ENCODE measurements around the gene BLOC1S4.
A peak's percentile ranks its signal among the peaks of the same experiment; 100 is the strongest.

Gene BLOC1S4

DNA sequence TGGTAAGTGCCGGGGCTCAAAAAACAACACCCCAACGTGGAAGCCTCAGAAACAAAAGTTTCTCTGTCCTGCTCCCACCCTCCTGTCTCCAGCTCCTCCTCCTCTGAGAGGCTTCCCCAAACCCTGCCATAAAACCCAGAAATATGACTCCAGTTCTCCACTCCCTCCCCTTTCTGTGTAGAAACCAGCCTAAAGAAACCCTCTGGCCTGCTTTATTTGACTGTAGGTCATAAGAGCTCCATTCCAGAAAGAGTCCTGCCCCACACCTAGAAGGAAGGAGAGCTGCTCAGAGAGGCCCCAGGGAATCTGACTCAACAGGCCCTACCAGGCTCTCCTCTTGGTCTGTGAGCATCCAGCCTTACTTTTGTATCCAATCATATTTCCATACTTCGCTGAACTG is 23.2 kb upstream of the BLOC1S4 start:
- no peak for DNase-seq

DNA sequence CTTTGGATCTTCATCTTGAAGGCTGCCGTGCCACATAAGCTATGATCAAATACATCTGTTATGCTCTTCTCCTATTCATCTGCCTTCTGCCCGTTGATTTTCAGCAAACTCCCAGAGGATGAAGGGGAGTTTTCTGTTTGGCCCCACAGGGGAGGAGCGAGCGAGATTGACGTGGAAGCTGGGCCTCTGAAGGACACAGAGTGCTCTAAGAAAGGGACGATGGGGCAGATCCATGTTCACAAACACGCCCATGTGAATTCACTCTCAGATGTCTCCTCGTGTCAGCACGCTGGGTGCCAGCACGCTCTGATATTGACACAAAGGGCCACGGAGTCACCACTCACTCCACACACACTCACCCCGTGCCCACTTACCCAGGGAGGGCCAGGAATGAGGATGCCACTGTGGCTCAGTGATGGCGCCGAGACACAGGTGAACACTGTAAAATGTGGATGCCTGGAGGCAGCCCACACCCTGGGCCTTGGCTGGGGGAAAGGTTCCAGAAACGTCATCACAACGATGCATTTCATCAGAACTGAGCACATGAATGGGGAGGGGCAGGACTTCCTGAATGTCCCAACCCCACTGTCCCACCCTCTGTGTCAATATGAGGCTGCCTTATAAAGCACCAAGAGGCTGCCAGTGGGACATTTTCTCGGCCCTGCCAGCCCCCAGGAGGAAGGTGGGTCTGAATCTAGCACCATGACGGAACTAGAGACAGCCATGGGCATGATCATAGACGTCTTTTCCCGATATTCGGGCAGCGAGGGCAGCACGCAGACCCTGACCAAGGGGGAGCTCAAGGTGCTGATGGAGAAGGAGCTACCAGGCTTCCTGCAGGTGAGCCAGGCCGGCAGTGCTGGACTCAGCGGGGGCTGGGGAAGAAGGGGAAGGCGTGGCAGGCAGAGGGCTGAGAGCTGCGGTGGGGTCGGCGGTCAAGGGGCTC is 22.5 kb upstream of the BLOC1S4 start, which contains the start of gene S100P:
S100P (plus strand) TSS at position 648 of the 946 bp plus-strand sequence; CDS start at position 703, 55 bp downstream.
- no peak for DNase-seq

DNA sequence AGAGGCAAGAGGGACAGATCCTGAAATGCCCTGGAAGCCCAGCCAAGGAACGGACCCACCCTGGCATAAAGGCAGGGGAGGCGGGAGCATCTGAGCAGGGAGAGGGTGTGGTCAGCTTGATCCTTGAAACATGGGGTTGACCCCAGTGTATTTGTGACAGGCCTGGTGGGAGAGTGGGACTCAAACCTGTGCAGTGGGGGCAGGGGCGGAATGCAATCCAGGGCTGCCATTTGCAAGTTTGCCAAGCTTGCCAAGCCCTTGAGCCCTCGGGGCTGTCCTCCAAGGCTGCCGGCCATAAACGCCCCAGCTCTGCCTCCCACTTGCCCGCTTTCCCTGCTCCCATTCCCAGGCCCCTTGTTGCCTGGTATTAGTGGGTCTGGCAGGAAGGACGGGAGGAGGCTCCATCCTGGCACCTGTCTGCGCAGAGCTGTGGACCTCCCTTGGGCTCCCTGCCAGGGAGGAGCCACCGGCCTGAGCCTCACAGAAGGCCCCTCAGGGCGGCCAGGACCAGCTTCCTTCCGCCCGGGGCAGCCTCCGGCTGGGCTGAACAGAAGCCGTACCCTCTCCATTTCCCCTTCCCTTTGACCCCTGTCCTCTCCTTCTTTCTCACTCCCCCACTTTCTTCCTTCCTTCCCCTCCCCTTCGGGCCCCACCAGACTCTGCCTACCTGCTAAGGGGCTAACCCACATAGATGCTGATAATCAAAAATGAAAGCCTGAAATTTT is 21.6 kb upstream of the BLOC1S4 start:
- DNase-seq: no peak

DNA sequence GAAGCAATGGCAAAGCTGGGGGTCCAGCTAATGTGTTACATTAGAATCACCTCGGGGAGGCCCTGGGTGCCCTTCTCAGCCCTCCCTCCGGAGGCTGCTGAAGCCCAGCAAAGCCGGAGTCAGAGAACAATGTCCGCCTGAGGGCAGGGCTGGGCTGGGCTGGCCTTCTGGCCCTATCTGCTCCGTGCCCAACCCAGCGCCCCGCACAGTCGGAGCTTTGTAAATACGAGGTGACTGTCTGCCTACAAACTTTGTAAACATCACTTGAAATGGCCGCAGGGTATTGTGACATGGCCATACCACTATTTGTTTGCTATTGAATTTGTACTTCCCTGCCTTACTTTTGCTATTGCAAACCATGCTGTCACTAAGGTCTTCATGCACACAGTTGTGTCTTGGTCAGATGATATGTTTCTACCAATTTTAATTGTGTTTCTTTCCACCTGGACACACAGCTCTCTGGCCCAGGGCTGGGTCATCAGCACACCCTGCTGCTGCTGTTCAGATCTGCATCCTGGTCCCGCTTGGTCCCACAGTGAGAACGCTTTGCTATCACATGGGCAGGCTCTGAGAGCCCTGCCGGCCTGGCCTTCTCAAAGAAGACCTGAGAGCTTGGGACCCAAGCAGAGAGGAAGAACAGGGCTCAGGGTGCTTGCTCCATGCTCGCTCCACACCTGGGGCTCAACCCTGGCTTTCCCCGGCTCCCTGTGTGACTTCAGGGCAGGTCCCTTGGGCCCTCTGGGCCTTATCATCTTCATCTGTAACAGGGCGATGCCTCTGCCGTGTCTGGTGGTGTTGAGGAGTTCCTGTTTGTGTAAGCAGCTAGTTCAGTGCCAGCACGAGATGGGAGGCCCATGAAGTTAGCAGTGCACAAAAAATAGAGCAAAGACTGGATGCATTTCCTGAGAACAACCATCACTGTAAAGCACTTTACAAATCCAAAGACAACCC is 20.0 kb upstream of the BLOC1S4 start:
- no peak for DNase-seq

DNA sequence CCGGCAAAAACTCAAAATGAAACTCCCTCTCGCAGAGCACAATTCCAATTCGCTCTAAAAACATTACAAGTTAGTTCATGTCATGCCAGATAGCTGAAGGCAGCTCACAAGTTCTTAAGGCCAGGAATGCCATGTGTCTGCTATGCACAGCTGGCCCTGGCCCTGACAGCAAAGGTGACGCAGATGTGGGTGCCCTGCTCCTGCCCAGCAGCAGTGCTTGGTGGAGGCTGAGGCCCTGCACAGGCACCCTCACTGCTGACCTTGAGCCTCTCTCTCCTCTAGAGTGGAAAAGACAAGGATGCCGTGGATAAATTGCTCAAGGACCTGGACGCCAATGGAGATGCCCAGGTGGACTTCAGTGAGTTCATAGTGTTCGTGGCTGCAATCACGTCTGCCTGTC is 19.4 kb upstream of the BLOC1S4 start:
- no peak for DNase-seq

DNA sequence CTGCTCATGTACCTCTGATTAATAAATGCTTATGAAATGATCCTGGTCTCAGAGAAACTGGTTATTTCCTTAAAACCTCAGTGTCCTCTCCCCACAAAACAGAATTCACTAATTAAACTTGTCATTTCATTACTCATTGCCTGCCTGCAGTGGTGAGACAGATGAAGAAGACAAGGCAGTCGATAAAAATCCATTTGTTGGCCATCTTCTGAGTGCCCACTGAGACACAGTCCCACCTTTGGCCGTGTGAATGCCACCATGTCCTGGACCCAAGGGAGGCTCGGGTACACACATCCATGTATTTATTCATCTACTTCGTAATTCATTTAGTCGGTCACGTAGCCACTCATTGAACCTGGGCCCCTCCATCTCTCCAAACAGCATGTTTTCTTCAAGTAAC is 18.8 kb upstream of the BLOC1S4 start:
- DNase-seq: no peak

DNA sequence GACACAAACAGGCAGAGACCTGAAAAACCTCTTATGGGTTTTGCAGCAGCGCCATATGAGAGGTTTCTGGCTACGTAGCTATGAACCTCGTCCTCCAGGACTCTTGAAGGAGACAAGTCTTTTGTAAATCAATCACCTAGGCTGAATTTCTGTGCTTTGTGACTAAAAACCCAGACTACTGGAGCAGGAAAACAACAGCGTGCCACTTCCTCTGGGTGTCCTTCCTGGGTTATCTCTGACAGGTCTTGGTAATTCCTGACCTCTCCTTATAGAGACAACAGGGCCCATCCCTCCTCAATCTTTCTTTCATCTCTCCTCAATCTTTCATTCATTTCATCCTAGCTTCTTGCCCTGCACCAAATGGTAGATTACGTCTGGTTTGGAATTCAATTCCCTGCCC is 16.6 kb upstream of the BLOC1S4 start:
- no peak for DNase-seq

DNA sequence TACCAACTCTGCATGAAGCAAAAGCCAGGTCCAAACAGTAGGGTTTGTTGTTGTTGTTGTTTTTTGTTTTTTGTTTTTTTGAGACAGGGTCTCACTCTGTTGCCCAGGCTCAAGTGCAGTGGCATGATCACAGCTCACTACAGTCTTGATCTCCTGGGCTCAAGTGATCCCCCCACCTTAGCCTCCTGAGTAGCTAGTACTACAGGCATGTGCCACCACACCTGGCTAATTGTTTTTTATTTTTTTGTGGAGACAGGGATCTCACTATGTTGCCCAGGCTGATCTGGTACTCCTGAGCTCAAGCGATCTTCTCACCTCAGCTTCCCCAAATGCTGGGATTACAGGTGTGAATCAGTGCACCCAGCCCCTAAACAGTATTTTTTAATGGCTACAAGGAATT is 16.1 kb upstream of the BLOC1S4 start:
- DNase-seq: no peak

DNA sequence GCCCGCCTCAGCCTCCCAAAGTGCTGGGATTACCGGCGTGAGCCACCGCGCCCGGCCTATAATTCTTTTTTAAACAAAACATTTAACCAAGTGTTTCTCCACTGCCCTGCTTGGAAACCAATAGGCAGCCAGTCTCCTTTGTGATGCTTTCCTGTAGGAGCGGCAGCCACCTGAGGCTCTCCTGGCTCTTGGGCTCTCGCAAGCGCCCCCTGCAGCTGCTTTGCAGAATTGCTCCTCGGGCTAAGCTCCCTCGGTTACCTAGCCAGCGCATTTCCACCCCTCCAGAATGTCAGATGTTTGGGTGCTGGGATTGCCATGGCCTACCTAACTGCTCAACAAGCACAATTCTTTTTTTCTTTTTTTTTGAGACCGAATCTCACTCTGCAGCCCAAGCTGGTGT is 14.6 kb upstream of the BLOC1S4 start:
- DNase-seq: no peak

DNA sequence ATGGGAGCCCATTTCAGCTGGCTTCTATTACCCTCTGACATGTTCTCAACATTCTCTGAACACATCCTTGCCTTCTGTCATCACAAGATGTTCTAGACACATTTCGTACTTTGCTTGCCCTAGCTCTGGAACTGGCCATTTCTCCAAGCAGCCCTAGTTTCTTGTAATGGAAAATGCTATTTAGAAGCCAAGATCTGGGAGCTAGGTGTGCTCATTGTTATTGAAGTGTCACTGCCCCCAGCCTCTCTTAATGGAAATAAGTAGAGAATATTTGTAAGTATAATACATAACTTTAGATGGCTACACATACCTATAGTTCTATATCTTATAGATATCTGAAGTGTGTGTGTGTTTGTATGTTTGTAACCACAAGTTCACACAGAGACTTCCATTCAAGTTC is 13.2 kb upstream of the BLOC1S4 start:
- no peak for DNase-seq

DNA sequence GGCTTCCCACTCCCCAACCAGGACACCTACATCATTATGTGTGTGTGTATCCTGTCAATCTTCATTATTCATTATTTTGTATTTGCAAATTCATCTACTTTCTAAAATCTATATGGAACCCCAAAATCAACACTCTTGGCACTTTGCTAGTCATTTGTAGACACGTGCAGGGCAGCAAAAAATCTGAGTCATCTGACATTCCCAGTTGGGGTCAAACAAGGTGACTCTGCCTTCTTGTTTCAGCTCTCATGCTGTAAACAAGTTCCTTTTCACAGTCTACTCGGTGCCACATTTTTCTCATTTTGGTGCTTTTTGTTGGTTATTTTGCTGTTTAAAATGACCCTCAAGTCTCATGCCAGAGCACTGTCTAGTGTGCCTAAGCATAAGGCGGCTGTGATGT is 12.2 kb upstream of the BLOC1S4 start:
- DNase-seq: no peak

DNA sequence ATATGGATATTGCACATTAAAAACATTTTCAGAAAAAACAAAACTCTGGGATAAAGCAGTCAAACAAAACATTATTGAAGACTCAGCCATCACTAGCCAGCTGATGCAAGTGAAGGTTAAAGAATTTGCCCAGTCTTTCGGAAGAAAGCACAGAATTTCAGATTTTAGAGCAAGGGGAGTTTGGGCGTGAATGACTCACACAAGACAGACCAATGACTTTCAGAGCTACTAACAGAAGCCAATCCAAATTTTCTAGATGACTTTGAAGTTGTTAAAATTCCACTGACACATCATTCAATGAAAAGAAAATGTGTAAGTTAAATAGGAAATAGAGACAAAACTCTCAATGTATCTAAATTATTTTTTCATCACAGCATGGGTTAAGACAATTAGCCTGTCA is 10.3 kb upstream of the BLOC1S4 start:
- no peak for DNase-seq

DNA sequence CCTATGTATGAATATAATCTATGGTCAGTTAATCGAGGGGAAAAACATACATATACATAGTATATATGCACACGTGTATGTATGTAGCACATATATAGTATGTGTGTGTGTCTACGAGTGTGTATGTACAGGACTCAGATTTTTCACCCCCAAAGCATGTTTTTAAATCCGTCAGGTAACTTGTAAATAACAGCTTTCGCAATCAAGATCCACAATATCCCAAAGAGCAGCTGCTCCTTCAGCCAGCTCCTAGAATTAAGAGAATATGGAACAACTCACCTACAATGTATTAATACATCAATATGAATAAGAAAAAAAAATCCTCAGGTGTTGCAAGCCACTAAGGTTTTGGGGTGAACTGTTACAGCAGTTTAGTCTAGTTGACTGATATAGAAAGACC is 9.8 kb upstream of the BLOC1S4 start:
- no peak for DNase-seq

DNA sequence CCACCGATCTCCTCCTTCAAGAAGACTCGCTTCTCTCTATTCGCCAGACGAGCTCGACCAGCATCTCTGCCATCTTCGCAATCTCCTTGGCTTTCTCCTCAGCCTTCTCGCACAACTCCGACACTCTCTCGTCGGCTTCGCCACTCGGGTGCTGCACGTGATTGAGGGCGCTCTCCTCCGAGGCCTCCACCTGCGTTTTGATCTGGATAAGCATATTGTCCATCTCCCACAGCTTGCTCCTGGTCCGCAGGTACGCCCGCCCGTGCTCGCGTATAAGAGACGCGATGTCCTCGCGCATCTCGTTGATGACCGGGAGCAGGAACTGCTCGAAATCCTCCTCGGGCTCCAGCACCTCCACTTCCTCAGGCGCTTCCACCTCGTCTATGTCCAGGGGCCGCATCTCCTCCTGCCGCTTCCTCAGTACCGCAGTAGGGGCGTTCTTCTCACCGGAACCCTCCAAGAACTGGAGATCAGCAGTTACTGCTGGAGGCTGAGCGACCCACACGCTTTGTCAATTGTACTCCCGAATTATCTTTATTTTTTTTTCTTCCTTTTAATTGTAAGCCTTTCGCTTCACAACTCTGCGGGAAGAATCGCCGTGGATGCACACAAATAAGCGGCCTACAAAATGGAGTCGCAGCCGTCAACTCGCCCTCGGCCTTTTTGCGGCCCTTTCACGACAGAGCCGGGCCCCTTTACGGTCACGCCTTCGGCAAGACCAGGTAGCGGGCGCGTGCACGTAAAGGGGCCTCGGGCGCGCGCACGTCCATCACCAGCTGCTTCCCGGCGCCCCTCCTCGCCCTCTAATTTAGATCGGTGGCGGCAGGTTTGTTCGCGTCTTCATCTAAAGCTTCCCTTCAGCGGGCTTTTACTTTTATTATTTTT is 6.5 kb upstream of the BLOC1S4 start, which contains the start of gene MRFAP1L1:
MRFAP1L1 (minus strand) TSS at position 636 of the 885 bp plus-strand sequence; CDS start at position 400, 236 bp downstream.
- DNase-seq: peak; percentile 83

DNA sequence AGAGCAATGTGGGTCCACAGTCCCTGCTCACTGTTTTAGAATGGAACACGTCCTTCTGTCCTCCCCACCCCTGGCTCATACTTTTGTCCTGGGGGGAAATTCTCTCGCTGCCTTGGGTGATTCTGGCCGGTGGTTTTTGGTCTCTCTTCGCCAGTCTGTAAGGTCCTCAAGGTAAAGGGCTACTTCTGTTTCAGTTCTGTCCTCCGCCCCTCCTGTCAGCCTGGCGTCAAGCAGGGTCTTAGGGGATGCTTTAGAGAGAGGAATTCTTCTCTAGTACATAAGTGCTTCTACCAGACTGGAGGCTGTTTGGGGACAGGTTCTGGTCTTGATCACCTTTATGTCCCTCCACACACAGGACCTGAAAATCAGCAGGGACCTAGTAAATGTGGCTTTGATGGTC is 5.7 kb upstream of the BLOC1S4 start:
- DNase-seq: no peak

DNA sequence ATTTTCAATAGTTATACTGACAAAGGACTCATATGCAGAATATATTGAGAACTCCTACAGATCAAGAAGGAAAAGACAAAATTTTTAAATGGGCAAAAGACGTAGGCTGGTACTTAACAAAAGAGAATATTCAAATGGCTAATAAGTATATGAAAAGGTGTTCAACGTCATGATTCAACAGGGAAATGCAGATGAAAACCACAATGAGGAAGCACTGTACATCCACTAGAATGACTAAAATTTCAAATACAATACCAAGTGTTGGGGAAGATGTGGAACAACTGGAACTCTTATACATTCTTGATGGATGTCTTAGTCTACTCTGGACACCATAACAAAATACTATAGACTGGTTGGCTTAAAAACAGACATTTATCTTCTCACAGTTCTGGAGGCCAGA is 5.0 kb upstream of the BLOC1S4 start:
- no peak for DNase-seq

DNA sequence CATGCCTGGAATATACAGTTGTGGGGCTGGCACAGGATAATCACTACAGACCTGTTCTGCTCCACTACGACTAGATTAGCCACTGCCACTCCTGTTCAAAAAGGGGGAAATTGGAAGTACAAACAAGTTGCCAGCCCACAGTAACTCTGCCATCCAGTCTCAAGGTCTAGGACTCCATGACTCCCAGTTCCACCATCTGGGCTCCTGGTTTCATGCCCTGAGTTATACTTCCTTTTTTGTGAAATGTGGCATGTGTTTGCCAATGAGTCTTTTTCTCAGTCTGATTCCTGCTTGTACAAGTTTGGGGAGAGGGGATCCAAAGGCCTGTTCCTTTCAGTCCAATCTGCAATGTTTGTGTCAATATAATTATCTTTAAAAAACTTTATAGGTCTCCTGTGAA is 1.0 kb upstream of the BLOC1S4 start:
- DNase-seq: no peak

DNA sequence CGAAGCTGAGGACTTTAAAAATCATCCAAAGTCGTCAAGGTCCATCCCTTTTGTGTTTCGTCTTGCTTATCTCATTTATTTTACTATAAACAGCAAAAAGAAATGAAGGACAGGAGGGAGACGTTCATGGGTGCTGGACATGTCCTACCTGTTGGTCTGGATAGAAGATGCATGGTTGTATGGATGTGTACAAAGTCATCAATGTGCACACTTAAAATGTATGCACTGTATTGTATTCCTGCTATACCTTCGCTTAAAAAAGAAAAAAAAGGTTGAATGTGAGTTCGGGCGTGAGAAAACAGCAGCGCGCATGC is 313 bp upstream of the BLOC1S4 start:
- no peak for DNase-seq

DNA sequence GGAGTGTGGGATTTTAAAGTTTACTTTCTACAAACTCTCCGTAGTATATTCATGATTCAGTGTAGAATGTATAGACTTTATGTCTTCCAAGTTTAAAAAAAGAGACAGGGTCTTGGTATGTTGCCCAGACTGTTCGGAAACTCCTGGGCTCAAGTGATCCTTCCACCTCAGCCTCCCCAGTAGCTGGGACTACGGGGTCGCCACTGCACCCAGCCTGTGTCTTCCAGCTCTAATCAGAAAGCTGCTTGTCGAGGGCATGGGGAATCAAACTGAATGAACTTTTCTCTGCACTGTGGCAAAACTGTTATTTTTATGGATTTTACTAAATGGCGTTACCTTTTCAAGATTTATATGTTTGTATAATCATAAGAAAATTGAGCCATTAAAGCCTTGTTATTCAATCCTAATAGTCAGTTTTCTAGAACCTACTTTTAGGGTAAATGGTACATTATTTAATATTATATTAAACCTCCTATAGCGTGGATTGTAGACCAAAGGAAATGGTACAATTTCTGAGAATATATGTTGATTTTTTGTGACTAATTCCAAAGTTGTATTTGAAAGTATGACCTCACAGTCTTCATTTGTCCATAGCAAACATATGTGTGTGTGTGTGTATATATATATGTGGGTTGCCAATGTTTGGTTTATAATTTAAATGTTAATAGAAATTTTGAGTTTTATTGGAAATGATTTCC is 1.1 kb downstream of the BLOC1S4 start:
- no peak for DNase-seq

DNA sequence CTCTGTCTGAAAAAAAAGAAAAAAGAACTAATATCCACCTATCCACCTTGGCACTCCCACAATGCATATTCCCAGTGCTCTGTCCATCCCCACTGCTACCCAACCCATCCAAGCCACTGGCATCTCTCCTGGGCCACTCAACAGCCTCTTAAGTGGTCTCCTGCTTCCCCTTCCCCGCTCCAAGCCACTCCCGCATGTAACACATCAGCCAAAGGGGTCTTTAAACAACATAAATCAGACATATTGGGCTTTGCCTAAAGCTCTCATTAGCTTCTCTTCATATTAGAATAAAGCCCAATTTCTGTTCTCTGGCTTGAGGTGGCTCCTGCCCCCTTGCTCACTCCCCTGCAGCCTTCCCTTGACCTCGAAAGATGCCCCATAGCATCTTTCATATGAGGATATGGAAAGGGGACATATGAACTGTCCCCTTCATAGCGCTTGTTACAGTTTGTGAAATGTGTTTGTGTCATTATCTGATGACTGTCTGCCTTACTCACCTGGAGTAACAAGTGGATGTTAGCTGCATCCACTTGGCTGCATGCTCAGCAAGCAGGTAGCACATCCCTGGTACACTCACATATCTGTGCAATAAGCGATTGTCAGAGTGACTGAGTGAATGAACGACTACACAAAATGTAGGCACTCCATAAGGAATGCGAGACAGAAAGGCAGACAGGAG is 3.1 kb downstream of the BLOC1S4 start:
- no peak for DNase-seq

Measured in DMS 273 treated with DMSO at 0.1 percent for 48 hours (cell line).